Esophagus muscularis mucosa (tissue), 4 donors: ENCODE results near the gene ZNF592. TPM values are rescaled to one million over a fixed set of nuclear protein-coding genes. Genes with fewer than 3 reads are reported as not detected.

Experiments
- DNase-seq: peaks from one replicate; pipeline ENCODE4 v3.0.0-alpha.2; 2017; ENCODE audit errors: extremely low spot score
- H3K27ac ChIP-seq, 4 donors: fragments of 200-600 bp; sonication (generic); replicated peaks in 1 of 4; 1 replicate in 3 of 4; 2 replicates in 1 of 4; pipeline ENCODE4 v1.5.1; 2016 to 2019; ENCODE audit warnings: mild to moderate bottlenecking in 1 of 4
- H3K27me3 ChIP-seq, 4 donors: fragments of 200-600 bp; sonication (generic); one replicate each; pipeline versions ENCODE4 v1.5.1 to v1.6.0; 2016 to 2019
- H3K36me3 ChIP-seq, 4 donors: fragments of 200-600 bp; sonication (generic); one replicate each; pipeline ENCODE4 v1.5.1; 2016 to 2019
- H3K4me1 ChIP-seq, 4 donors: fragments of 200-600 bp; sonication (generic); one replicate each; pipeline ENCODE4 v1.5.1; 2016 to 2019
- H3K4me3 ChIP-seq, 4 donors: fragments of 200-600 bp; sonication (generic); 1 replicate in 2 of 4; 2 replicates in 2 of 4; pipeline ENCODE4 v1.5.1; 2016 to 2019; ENCODE audit warnings: mild to moderate bottlenecking in 4 of 4, moderate library complexity in 1 of 4
- H3K9me3 ChIP-seq, 4 donors: fragments of 200-600 bp; sonication (generic); 1 replicate in 3 of 4; 2 replicates in 1 of 4; pipeline ENCODE4 v1.5.1; 2016 to 2019
- CTCF ChIP-seq, 3 experiments: fragments of 200-600 bp in 2 of 3; fragments of 450-650 bp in 1 of 3; sonication (generic) in 2 of 3; IDR thresholded peaks; one replicate each; pipeline ENCODE4 v1.5.1; 2017 to 2019; ENCODE audit warnings: antibody characterized with exemption in 3 of 3, mild to moderate bottlenecking in 2 of 3, moderate library complexity in 1 of 3
- EP300 ChIP-seq: sonication (generic); formaldehyde crosslinking; IDR thresholded peaks from one replicate; pipeline ENCODE4 v1.6.1; 2017; ENCODE audit warnings: antibody characterized with exemption
- POLR2A ChIP-seq: fragments of 450-650 bp; IDR thresholded peaks from one replicate; pipeline ENCODE4 v1.6.1; 2017; ENCODE audit warnings: antibody characterized with exemption, moderate library complexity, mild to moderate bottlenecking, low read depth
- POLR2AphosphoS5 ChIP-seq, 2 donors: sonication (generic); formaldehyde crosslinking; IDR thresholded peaks; one replicate each; pipeline ENCODE4 v1.6.1; 2017; ENCODE audit warnings: antibody characterized with exemption in 2 of 2
- WGBS: methylation state at CpG from one replicate; pipeline ENCODE4 v1.1.5; 2018; 5-methylcytosine and 5-hydroxymethylcytosine counted together
- intact Hi-C: fragments of 100-400 bp; cut with DNase I; formaldehyde crosslinking; loops from one replicate; pipeline ENCODE4 v1.15.1; 2023
- total RNA-seq, 4 donors: library from RNA; depleted of rRNA; stranded (reverse); fragments of >200 nt; gene quantifications; one replicate each; pipeline versions ENCODE4 v1.1.0 to v1.2.1, GENCODE V29; 2016

ZNF592 gene
- total RNA-seq, 4 donors from 2014 or later: 13.8 to 22.3 (median 20.2) TPM

GRCh38 chr15:84840255-84840654 is 91.9 kb downstream of the ZNF592 start:
- Histone ChIP-seq H3K27ac (peak overlapping the region; percentile 80 to 81 (median 80)), H3K4me1 (peaks cover 42 to 54% (median 47%) of the 10 kb centered on the region in 4 donors), H3K36me3 (peaks cover 0 to 17% (median 4%) of the 10 kb centered on the region in 4 donors), H3K9me3 (no peaks in the 10 kb centered on the region), H3K4me3 (no peak overlapping the region), H3K27me3 (no peaks in the 10 kb centered on the region)
- no peak for TF ChIP-seq POLR2AphosphoS5 (IDR thresholded peaks at IDR 0.05)
- TF ChIP-seq CTCF (IDR thresholded peaks at IDR 0.05): no peak
- no peak for TF ChIP-seq EP300
- DNase-seq: no peak
- WGBS: 87% methylated on average over 9 of the region's 10 CpGs
- intact Hi-C loops: no loop called here

- no peak for DNase-seq
- no peaks in the 10 kb centered on the region for H3K9me3 ChIP-seq
- H3K27ac ChIP-seq: peak overlapping the region; percentile 80 to 81 (median 80)
- no peaks in the 10 kb centered on the region for H3K27me3 ChIP-seq
- TF ChIP-seq POLR2A: peak; percentile 26
- no peak for TF ChIP-seq CTCF (IDR thresholded peaks at IDR 0.05)
- peak; percentile 58 for TF ChIP-seq EP300
- peak; percentile 79 to 85 for TF ChIP-seq POLR2AphosphoS5 (IDR thresholded peaks at IDR 0.05)
- peaks cover 41 to 54% (median 48%) of the 10 kb centered on the region in 4 donors for H3K4me1 ChIP-seq
- intact Hi-C loops: no loop called here
- H3K4me3 ChIP-seq: no peak overlapping the region
- WGBS: 71% methylated on average over 10 of the region's 12 CpGs
- peaks cover 0 to 17% (median 4%) of the 10 kb centered on the region in 4 donors for H3K36me3 ChIP-seq
Observed at GRCh38 chr15:84840741-84841429, 92.5 kb downstream of the ZNF592 start.

- intact Hi-C loops: no loop called here
- Histone ChIP-seq H3K27ac (peak overlapping the region in 2 of 4 donors; percentile 16 to 40), H3K36me3 (peaks cover 0 to 17% (median 4%) of the 10 kb centered on the region in 4 donors), H3K4me1 (peaks cover 30 to 48% (median 46%) of the 10 kb centered on the region in 4 donors), H3K9me3 (no peaks in the 10 kb centered on the region), H3K27me3 (no peaks in the 10 kb centered on the region), H3K4me3 (no peak overlapping the region)
- WGBS: 100% methylated on average over 1 of the region's 1 CpG
- no peak for DNase-seq
- no peak for TF ChIP-seq EP300
- TF ChIP-seq POLR2AphosphoS5 (IDR thresholded peaks at IDR 0.05): no peak
- no peak for TF ChIP-seq CTCF (IDR thresholded peaks at IDR 0.05)
- no peak for TF ChIP-seq POLR2A
Observed at GRCh38 chr15:84842781-84843180, 94.4 kb downstream of the ZNF592 start.

- intact Hi-C loops: loop anchor here (5.0 kb wide), 1 partner anchor 82 kb away; no protein-coding TSS in a partner anchor
- no peak for DNase-seq
- TF ChIP-seq CTCF (IDR thresholded peaks at IDR 0.05) (no peak), POLR2A (no peak), EP300 (no peak), POLR2AphosphoS5 (IDR thresholded peaks at IDR 0.05) (no peak)
- no peaks in the 10 kb centered on the region for H3K9me3 ChIP-seq
- H3K27ac ChIP-seq: peak overlapping the region; percentile 20 to 72 (median 64)
- peaks cover 0 to 6% (median 0%) of the 10 kb centered on the region in 4 donors for H3K36me3 ChIP-seq
- peaks cover 11 to 34% (median 34%) of the 10 kb centered on the region in 4 donors for H3K4me1 ChIP-seq
- no peak overlapping the region for H3K4me3 ChIP-seq
- 51% methylated on average over 2 of the region's 2 CpGs for WGBS
- H3K27me3 ChIP-seq: no peaks in the 10 kb centered on the region
Observed at GRCh38 chr15:84844964-84845363, 96.6 kb downstream of the ZNF592 start.
